ENCODE data around the gene DDX42.

DNA sequence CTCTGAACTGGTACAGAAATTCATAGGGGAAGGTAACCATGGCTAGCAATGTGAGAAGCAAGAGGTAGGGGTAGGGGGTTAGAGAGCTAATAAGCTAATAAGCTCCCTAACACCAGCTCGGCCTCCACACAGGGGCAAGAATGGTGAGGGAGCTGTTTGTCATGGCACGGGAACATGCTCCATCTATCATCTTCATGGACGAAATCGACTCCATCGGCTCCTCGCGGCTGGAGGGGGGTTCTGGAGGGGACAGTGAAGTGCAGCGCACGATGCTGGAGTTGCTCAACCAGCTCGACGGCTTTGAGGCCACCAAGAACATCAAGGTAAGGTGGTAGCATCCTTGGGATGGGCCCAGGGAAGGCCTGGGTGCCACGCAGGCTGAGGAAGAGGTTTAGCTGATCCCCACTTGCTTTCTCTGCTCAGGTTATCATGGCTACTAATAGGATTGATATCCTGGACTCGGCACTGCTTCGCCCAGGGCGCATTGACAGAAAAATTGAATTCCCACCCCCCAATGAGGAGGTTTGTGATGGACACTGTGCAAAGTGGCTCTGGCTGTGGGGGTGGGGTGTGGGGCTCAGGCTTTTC, 57.0 kb downstream of the DDX42 start:
- TF ChIP-seq SMC3 (IDR thresholded peaks at IDR 0.05) (no peak), JUNB (IDR thresholded peaks at IDR 0.05) (no peak), POLR2A (IDR thresholded peaks at IDR 0.05; ENCODE audit: low read length) (no peak), MYC (IDR thresholded peaks at IDR 0.05; ENCODE audit: borderline replicate concordance, low read length) (no peak), JUN (IDR thresholded peaks at IDR 0.05) (no peak; a peak in 1 of 5 replicates), RARB (CRISPR knock-in tag; IDR thresholded peaks at IDR 0.05) (no peak), ZFP36 (IDR thresholded peaks at IDR 0.05; ENCODE audit: borderline replicate concordance, partially characterized antibody) (no peak), EP300 (IDR thresholded peaks at IDR 0.05) (no peak), HOXB5 (CRISPR knock-in tag; IDR thresholded peaks at IDR 0.05) (no peak)
- TF ChIP-seq, protein P1, sequence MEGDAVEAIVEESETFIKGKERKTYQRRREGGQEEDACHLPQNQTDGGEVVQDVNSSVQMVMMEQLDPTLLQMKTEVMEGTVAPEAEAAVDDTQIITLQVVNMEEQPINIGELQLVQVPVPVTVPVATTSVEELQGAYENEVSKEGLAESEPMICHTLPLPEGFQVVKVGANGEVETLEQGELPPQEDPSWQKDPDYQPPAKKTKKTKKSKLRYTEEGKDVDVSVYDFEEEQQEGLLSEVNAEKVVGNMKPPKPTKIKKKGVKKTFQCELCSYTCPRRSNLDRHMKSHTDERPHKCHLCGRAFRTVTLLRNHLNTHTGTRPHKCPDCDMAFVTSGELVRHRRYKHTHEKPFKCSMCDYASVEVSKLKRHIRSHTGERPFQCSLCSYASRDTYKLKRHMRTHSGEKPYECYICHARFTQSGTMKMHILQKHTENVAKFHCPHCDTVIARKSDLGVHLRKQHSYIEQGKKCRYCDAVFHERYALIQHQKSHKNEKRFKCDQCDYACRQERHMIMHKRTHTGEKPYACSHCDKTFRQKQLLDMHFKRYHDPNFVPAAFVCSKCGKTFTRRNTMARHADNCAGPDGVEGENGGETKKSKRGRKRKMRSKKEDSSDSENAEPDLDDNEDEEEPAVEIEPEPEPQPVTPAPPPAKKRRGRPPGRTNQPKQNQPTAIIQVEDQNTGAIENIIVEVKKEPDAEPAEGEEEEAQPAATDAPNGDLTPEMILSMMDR (IDR thresholded peaks at IDR 0.05) = no peak
- TF ChIP-seq, protein P2, sequence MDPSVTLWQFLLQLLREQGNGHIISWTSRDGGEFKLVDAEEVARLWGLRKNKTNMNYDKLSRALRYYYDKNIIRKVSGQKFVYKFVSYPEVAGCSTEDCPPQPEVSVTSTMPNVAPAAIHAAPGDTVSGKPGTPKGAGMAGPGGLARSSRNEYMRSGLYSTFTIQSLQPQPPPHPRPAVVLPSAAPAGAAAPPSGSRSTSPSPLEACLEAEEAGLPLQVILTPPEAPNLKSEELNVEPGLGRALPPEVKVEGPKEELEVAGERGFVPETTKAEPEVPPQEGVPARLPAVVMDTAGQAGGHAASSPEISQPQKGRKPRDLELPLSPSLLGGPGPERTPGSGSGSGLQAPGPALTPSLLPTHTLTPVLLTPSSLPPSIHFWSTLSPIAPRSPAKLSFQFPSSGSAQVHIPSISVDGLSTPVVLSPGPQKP (IDR thresholded peaks at IDR 0.05; ENCODE audit: low read depth, low read length) = no peak
- TF ChIP-seq, protein P3, sequence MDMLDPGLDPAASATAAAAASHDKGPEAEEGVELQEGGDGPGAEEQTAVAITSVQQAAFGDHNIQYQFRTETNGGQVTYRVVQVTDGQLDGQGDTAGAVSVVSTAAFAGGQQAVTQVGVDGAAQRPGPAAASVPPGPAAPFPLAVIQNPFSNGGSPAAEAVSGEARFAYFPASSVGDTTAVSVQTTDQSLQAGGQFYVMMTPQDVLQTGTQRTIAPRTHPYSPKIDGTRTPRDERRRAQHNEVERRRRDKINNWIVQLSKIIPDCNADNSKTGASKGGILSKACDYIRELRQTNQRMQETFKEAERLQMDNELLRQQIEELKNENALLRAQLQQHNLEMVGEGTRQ (IDR thresholded peaks at IDR 0.05) = no peak
